Calu3 (cell line): ENCODE data around the gene NACA2. TPM values are rescaled to one million over a fixed set of nuclear protein-coding genes. Genes with fewer than 3 reads are reported as not detected.

ENCODE experiments used
- BruUV-seq: library from RNA; stranded (reverse); fragments of 400-500 nt; replicated peaks from 2 replicates; lab custom pipeline; 2021; lab: Mats Ljungman, UMichigan
- CTCF ChIA-PET: fragments of 300-600 bp; sonication (Branson Sonifier 250); formaldehyde crosslinking; loops from one replicate; lab custom pipeline; 2022; ENCODE audit warnings: antibody characterized with exemption; lab: Charles Lee
- DNase-seq: peaks from one replicate; pipeline ENCODE4 v3.0.0; 2022
- H3K27ac Mint-ChIP-seq: one replicate; pipeline ENCODE4 v1.8.0; 2022; ENCODE audit warnings: mixed read lengths; ENCODE audit not compliant: unreplicated experiment
- H3K27me3 Mint-ChIP-seq: one replicate; pipeline ENCODE4 v1.8.0; 2022; ENCODE audit warnings: mixed read lengths; ENCODE audit not compliant: unreplicated experiment
- H3K36me3 Mint-ChIP-seq: one replicate; pipeline ENCODE4 v1.8.0; 2022; ENCODE audit warnings: mild to moderate bottlenecking, moderate library complexity, mixed read lengths; ENCODE audit not compliant: insufficient read depth, unreplicated experiment
- H3K4me1 Mint-ChIP-seq: one replicate; pipeline ENCODE4 v1.8.0; 2022; ENCODE audit warnings: mild to moderate bottlenecking, low read depth, mixed read lengths; ENCODE audit not compliant: unreplicated experiment
- H3K4me3 Mint-ChIP-seq: one replicate; pipeline ENCODE4 v1.8.0; 2022; ENCODE audit warnings: mild to moderate bottlenecking, low read depth, moderate library complexity, mixed read lengths; ENCODE audit not compliant: unreplicated experiment
- H3K9me3 Mint-ChIP-seq: one replicate; pipeline ENCODE4 v1.8.0; 2022; ENCODE audit warnings: low read depth, mixed read lengths; ENCODE audit not compliant: unreplicated experiment
- CTCF ChIP-seq: fragments of 200-600 bp; IDR thresholded peaks from one replicate; pipeline ENCODE4 v1.8.0; 2022; ENCODE audit warnings: antibody characterized with exemption; ENCODE audit not compliant: unreplicated experiment
- intact Hi-C: fragments of 100-400 bp; cut with micrococcal nuclease; formaldehyde crosslinking; loops from one replicate; pipeline ENCODE4 v1.10.0; 2022; ENCODE audit not compliant: unreplicated experiment
- total RNA-seq: library from RNA; stranded (reverse); gene quantifications from 2 replicates; pipeline ENCODE4 v1.2.3, GENCODE V29; 2022

The NACA2 gene
- total RNA-seq, 1 experiment from 2014 or later = not detected

- no peaks in the 10 kb centered on the region for H3K9me3 Mint-ChIP-seq
- no peak overlapping the region for H3K27ac Mint-ChIP-seq
- H3K4me3 Mint-ChIP-seq = no peak overlapping the region
- intact Hi-C loops = no loop called here
- no peak for DNase-seq
- H3K27me3 Mint-ChIP-seq = no peaks in the 10 kb centered on the region
- CTCF ChIA-PET = no interaction called here
- no TSS peak for BruUV-seq
- no peaks in the 10 kb centered on the region for H3K36me3 Mint-ChIP-seq
- no peaks in the 10 kb centered on the region for H3K4me1 Mint-ChIP-seq
- TF ChIP-seq CTCF = no peak
These were observed 14.7 kb upstream of the NACA2 start for GRCh38 chr17:61605692-61606091.

- TF ChIP-seq CTCF = no peak
- DNase-seq = no peak
- BruUV-seq = no TSS peak
- CTCF ChIA-PET = no interaction called here
- Mint-ChIP-seq H3K27me3 (no peaks in the 10 kb centered on the region), H3K36me3 (no peaks in the 10 kb centered on the region), H3K9me3 (no peaks in the 10 kb centered on the region), H3K4me1 (no peaks in the 10 kb centered on the region), H3K27ac (no peak overlapping the region), H3K4me3 (no peak overlapping the region)
- intact Hi-C loops = no loop called here
These were observed 10.3 kb upstream of the NACA2 start for GRCh38 chr17:61601297-61601696.

GRCh38 chr17:61600621-61601020 lies 9.6 kb upstream of the NACA2 start:
- no peak for DNase-seq
- no peak overlapping the region for H3K27ac Mint-ChIP-seq
- no TSS peak for BruUV-seq
- TF ChIP-seq CTCF = no peak
- no peak overlapping the region for H3K4me3 Mint-ChIP-seq
- H3K4me1 Mint-ChIP-seq = no peaks in the 10 kb centered on the region
- CTCF ChIA-PET = no interaction called here
- no peaks in the 10 kb centered on the region for H3K27me3 Mint-ChIP-seq
- H3K36me3 Mint-ChIP-seq = no peaks in the 10 kb centered on the region
- intact Hi-C loops = no loop called here
- no peaks in the 10 kb centered on the region for H3K9me3 Mint-ChIP-seq

- intact Hi-C loops = no loop called here
- CTCF ChIA-PET = no interaction called here
- Mint-ChIP-seq H3K27ac (no peak overlapping the region), H3K36me3 (no peaks in the 10 kb centered on the region), H3K27me3 (no peaks in the 10 kb centered on the region), H3K9me3 (no peaks in the 10 kb centered on the region), H3K4me1 (no peaks in the 10 kb centered on the region), H3K4me3 (no peak overlapping the region)
- BruUV-seq = no TSS peak
- TF ChIP-seq CTCF = no peak
- DNase-seq = no peak
These were observed 8.6 kb upstream of the NACA2 start for GRCh38 chr17:61599608-61600007.
